Measurements from ENCODE around the gene TBL3.
A peak's percentile ranks its signal among the peaks of the same experiment; 100 is the strongest.

The TBL3 gene

GRCh38 chr16:1958715-1959268 lies 13.1 kb upstream of the TBL3 start:
- TF ChIP-seq CEBPB (IDR thresholded peaks at IDR 0.05): no peak
- TF ChIP-seq, protein P1, sequence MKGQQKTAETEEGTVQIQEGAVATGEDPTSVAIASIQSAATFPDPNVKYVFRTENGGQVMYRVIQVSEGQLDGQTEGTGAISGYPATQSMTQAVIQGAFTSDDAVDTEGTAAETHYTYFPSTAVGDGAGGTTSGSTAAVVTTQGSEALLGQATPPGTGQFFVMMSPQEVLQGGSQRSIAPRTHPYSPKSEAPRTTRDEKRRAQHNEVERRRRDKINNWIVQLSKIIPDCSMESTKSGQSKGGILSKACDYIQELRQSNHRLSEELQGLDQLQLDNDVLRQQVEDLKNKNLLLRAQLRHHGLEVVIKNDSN (IDR thresholded peaks at IDR 0.05): no peak
- no peak for TF ChIP-seq YY1 (IDR thresholded peaks at IDR 0.05; ENCODE audit: low read depth)
- TF ChIP-seq ZBTB7A (IDR thresholded peaks at IDR 0.05; ENCODE audit: low read depth): no peak
- TF ChIP-seq, protein P2, sequence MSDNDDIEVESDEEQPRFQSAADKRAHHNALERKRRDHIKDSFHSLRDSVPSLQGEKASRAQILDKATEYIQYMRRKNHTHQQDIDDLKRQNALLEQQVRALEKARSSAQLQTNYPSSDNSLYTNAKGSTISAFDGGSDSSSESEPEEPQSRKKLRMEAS (IDR thresholded peaks at IDR 0.05): no peak
- TF ChIP-seq EP300 (IDR thresholded peaks at IDR 0.05; ENCODE audit: borderline replicate concordance): no peak
- TF ChIP-seq REST (IDR thresholded peaks at IDR 0.05; ENCODE audit: low read depth): no peak
- no peak for TF ChIP-seq EGR1 (IDR thresholded peaks at IDR 0.05)
- TF ChIP-seq RAD21 (IDR thresholded peaks at IDR 0.05; ENCODE audit: low read depth): no peak
- TF ChIP-seq TAF1 (IDR thresholded peaks at IDR 0.05; ENCODE audit: low read depth): no peak
- no peak for TF ChIP-seq TCF12 (IDR thresholded peaks at IDR 0.05; ENCODE audit: low read depth)
- TF ChIP-seq NFIC (IDR thresholded peaks at IDR 0.05): no peak
- TF ChIP-seq CREB1 (IDR thresholded peaks at IDR 0.05; ENCODE audit: low read depth): no peak

DNA sequence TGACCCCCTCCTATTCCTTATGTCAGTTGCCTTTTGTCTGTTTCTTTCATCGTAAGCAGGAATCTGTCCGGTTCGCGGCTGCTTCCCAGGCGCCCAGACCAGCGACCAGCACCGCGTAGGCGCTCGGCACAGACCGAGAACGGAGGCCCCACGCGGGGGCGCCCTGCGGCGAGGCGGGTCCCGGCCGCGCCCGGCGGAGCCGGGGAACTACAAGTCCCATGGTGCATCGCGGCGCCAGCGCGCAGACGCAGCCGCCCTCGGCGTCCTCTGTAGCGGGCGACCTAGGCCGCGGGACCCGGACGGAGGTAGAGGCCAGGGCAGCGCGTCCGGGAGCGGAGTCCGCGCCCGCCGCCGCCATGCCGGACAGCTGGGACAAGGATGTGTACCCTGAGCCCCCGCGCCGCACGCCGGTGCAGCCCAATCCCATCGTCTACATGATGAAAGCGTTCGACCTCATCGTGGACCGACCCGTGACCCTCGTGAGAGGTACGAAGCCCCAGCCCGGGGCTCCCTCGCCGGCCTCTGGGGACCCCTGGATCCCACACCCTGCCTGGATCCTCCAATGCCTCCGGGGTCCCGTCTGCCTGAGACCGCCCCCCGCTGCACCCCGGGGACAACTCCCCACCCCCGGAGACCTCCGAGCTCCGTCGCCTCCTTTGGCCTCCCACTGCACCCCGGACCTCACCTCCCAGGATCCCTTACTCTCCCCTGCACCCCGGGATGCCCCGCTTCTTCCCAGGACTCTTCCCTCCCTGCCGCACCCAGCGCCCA lies 12.4 kb upstream of the TBL3 start, which contains the start of gene NDUFB10:
TSS of gene NDUFB10 (plus strand) at position 270 of the 771 bp plus-strand sequence. CDS start at position 357, 87 bp downstream.
- TF ChIP-seq CEBPB (IDR thresholded peaks at IDR 0.05): no peak
- no peak for TF ChIP-seq RAD21 (IDR thresholded peaks at IDR 0.05; ENCODE audit: low read depth)
- no peak for TF ChIP-seq EP300 (IDR thresholded peaks at IDR 0.05; ENCODE audit: borderline replicate concordance)
- no peak for TF ChIP-seq FOXM1 (IDR thresholded peaks at IDR 0.05; ENCODE audit: borderline replicate concordance, low read depth)
- TF ChIP-seq TEAD4 (IDR thresholded peaks at IDR 0.05): no peak
- TF ChIP-seq, protein P2 (IDR thresholded peaks at IDR 0.05): peak; percentile 68; the same call in 1 of the 2 replicates
- 0 out of 2 replicates have a peak, but pooled peaks have one; percentile 31 for TF ChIP-seq TCF12 (IDR thresholded peaks at IDR 0.05; ENCODE audit: low read depth)
- peak; percentile 68; the same call in 1 of the 2 replicates for TF ChIP-seq ZBTB7A (IDR thresholded peaks at IDR 0.05; ENCODE audit: low read depth)
- TF ChIP-seq TAF1 (IDR thresholded peaks at IDR 0.05; ENCODE audit: low read depth): peak; percentile 83
- no peak for TF ChIP-seq NFIC (IDR thresholded peaks at IDR 0.05)
- TF ChIP-seq, protein P1 (IDR thresholded peaks at IDR 0.05): no peak; the same call in 1 of the 2 replicates
- no peak for TF ChIP-seq REST (IDR thresholded peaks at IDR 0.05; ENCODE audit: low read depth)
- TF ChIP-seq YY1 (IDR thresholded peaks at IDR 0.05; ENCODE audit: low read depth): peak; percentile 80
- TF ChIP-seq EGR1 (IDR thresholded peaks at IDR 0.05): no peak
- TF ChIP-seq CREB1 (IDR thresholded peaks at IDR 0.05; ENCODE audit: low read depth): no peak

DNA sequence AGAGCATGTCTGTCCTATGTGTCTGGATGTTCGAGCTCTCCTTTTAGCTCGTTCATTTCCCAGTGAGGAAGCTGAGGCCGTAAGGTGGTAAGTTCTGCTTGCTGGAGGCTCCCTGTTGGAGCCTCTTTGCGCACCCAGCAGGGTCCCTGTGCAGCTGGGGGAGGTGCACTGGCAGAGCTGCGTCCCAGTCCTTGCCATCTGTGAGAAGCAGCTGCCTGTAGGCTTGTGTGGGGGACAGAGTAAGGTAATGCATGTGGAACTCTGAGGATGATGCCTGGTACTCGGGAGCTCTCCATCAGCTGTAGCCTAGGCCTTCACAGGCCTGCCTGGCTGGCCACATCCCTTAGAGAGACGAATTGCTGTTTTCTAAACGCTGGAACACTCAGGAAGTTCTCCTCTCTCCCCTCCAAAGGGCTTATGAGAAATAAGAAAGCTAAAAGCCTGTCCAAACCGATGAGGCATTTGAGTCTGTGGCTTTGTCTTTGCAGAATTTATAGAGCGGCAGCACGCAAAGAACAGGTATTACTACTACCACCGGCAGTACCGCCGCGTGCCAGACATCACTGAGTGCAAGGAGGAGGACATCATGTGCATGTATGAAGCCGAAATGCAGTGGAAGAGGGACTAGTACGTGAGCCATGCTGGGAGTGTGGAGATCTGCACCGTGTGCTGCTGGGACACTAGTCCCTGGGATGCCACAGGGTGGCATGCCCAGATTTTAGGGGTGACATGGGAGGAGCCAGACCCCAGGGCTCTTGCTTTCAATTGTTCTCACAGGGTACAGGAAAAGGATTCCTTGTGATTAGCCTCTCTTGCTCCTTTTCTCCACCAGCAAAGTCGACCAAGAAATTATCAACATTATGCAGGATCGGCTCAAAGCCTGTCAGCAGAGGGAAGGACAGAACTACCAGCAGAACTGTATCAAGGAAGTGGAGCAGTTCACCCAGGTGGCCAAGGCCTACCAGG lies 10.9 kb upstream of the TBL3 start:
- TF ChIP-seq TEAD4 (IDR thresholded peaks at IDR 0.05) (peak; percentile 11), FOXM1 (IDR thresholded peaks at IDR 0.05; ENCODE audit: borderline replicate concordance, low read depth) (no peak), EGR1 (IDR thresholded peaks at IDR 0.05) (no peak), RAD21 (IDR thresholded peaks at IDR 0.05; ENCODE audit: low read depth) (no peak), CREB1 (IDR thresholded peaks at IDR 0.05; ENCODE audit: low read depth) (no peak), TCF12 (IDR thresholded peaks at IDR 0.05; ENCODE audit: low read depth) (0 out of 2 replicates have a peak, but pooled peaks have one; percentile 34), CEBPB (IDR thresholded peaks at IDR 0.05) (no peak)
- TF ChIP-seq, protein P2 (IDR thresholded peaks at IDR 0.05): peak; percentile 48; the same call in 1 of the 2 replicates
- TF ChIP-seq, protein P1 (IDR thresholded peaks at IDR 0.05): peak; percentile 34
